Right lobe of liver (tissue), 4 donors: Measurements from ENCODE around the gene KPNA2.

Source experiments
- CTCF ChIP-seq, 4 donors: fragments of 200-600 bp in 3 of 4; fragments of 450-650 bp in 1 of 4; IDR thresholded peaks; one replicate each; pipeline versions ENCODE4 v1.5.1 to v1.8.0; 2016 to 2022; ENCODE audit warnings: antibody characterized with exemption in 4 of 4, mild to moderate bottlenecking in 2 of 4
- POLR2A ChIP-seq: fragments of 450-650 bp; IDR thresholded peaks from one replicate; pipeline ENCODE4 v1.6.1; 2017; ENCODE audit warnings: antibody characterized with exemption, mild to moderate bottlenecking
- donor health status: DM: no; HTN: no; CAD: no.
- donor health status: DM: no; HTN: no; CAD: no.
- donor health status: DM: no; HTN: yes; CAD: no.

GRCh38 chr17:68020409-68020756 is 15.2 kb upstream of the KPNA2 start:
- TF ChIP-seq CTCF (IDR thresholded peaks at IDR 0.05) (no peak), POLR2A (no peak)
